OCI-LY7 (cell line): ENCODE data around the gene HPGDS.

Experiments
- EZH2phosphoT487 ChIP-seq: fragments of 200-600 bp; sonication (generic); IDR thresholded peaks from 2 replicates; pipeline ENCODE4 v1.6.1; 2018; ENCODE audit warnings: low read depth, borderline replicate concordance, mild to moderate bottlenecking, mixed run types, antibody characterized with exemption, low read length, moderate library complexity, mixed read lengths
- TF ChIP-seq, protein P1 (sequence below): fragments of 200-600 bp; sonication (generic); conservative IDR thresholded peaks from 2 replicates; pipeline ENCODE4 v1.5.1; 2014; ENCODE audit warnings: mild to moderate bottlenecking, antibody characterized with exemption, low read length, moderate library complexity, mixed read lengths

DNA sequence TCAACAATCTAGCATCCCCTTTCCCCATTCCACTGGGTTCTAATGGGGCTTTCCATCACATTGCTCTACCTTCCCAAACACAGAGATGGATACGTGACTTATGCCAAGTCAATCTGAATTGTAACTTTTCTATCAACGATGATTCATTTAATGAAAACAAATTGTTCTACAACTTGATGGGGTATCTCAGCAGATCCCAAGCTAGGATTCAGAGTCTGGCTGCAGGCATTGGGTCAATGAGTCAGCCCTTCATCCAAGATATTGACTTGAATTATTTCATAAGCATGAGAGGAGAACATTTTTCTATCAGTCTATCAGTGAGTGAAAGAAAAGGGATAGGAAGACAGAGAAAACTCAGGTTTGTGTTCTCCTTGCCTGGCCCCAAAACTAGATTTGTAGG lies 15.0 kb upstream of the HPGDS start:
- TF ChIP-seq, protein P1, sequence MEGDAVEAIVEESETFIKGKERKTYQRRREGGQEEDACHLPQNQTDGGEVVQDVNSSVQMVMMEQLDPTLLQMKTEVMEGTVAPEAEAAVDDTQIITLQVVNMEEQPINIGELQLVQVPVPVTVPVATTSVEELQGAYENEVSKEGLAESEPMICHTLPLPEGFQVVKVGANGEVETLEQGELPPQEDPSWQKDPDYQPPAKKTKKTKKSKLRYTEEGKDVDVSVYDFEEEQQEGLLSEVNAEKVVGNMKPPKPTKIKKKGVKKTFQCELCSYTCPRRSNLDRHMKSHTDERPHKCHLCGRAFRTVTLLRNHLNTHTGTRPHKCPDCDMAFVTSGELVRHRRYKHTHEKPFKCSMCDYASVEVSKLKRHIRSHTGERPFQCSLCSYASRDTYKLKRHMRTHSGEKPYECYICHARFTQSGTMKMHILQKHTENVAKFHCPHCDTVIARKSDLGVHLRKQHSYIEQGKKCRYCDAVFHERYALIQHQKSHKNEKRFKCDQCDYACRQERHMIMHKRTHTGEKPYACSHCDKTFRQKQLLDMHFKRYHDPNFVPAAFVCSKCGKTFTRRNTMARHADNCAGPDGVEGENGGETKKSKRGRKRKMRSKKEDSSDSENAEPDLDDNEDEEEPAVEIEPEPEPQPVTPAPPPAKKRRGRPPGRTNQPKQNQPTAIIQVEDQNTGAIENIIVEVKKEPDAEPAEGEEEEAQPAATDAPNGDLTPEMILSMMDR = no peak
- TF ChIP-seq EZH2phosphoT487 = no peak
